Activated T-helper 17 cell treated with anti-CD3 and anti-CD28 coated beads, Interleukin-2, amount 50 U/mL, for 72 hours (primary cell): ENCODE results near the gene ROBO1. TPM values are rescaled to one million over a fixed set of nuclear protein-coding genes. Genes with fewer than 3 reads are reported as not detected.

ENCODE experiments used
- ATAC-seq: fragments of 150-1000 bp; cut with Tn5 transposase; replicated peaks from 2 replicates; pipeline ENCODE4 v1.10.0; 2021; ENCODE audit warnings: mild to moderate bottlenecking, moderate library complexity
- H3K27ac Mint-ChIP-seq: one replicate; pipeline ENCODE4 v1.8.0; 2022; ENCODE audit warnings: mixed read lengths
- H3K27me3 Mint-ChIP-seq: one replicate; pipeline ENCODE4 v1.8.0; 2022; ENCODE audit warnings: mixed read lengths
- H3K36me3 Mint-ChIP-seq: one replicate; pipeline ENCODE4 v1.8.0; 2022; ENCODE audit warnings: low read depth, mild to moderate bottlenecking, mixed read lengths
- H3K4me1 Mint-ChIP-seq: one replicate; pipeline ENCODE4 v1.8.0; 2022; ENCODE audit warnings: mixed read lengths
- H3K4me3 Mint-ChIP-seq: one replicate; pipeline ENCODE4 v1.8.0; 2022; ENCODE audit warnings: mild to moderate bottlenecking, mixed read lengths
- H3K9me3 Mint-ChIP-seq: one replicate; pipeline ENCODE4 v1.8.0; 2022; ENCODE audit warnings: mixed read lengths
- total RNA-seq, 2 donors: library from RNA; stranded (reverse); gene quantifications; one replicate each; pipeline ENCODE4 v1.2.3, GENCODE V29; 2022

ROBO1 gene
- total RNA-seq, 2 donors from 2014 or later = not detected

DNA sequence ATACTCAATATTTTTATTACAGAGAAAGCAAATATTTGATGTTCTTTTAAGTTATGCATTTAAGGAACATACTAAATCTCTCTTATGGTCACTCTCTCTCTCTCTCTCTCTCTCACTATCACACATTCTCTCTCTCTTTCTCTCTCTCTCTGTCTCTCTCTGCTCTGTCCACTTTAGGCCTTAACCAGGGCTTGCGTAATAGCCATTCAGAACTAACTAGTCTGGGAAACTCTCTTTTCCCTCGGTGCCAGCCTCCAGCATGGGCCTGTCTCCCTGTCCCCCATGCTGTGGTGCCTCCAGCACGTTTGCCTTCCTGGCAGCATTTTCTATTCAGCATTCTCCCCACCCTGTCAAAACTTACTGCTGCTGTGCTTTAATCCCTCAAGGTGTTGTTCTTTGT lies 389.7 kb downstream of the ROBO1 start:
- H3K4me3 Mint-ChIP-seq = no peak overlapping the region
- no peak overlapping the region for H3K27ac Mint-ChIP-seq
- no peak for ATAC-seq
- no peaks in the 10 kb centered on the region for H3K36me3 Mint-ChIP-seq
- H3K27me3 Mint-ChIP-seq = no peaks in the 10 kb centered on the region
- peaks cover 27% of the 10 kb centered on the region for H3K9me3 Mint-ChIP-seq
- no peaks in the 10 kb centered on the region for H3K4me1 Mint-ChIP-seq

DNA sequence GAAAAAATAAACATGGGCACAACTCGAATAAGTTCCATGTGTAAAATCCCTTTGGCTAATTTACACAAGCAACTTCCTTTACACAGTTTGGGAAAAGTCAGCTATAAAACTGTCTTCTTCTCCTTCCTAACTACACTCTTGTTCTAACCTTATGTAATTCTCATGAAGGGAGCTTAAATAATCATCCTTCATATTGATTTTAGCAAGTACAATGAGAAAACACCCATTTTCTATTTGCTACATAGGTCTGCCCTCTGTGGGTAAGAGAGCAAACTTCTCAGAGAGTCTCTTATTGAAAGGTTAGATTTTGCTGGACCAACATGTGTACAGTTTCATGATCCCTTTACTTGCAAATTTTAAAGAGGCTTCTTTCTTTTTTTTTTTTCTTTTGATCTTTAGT lies 398.5 kb downstream of the ROBO1 start:
- H3K9me3 Mint-ChIP-seq = peaks cover 23% of the 10 kb centered on the region
- H3K27ac Mint-ChIP-seq = no peak overlapping the region

DNA sequence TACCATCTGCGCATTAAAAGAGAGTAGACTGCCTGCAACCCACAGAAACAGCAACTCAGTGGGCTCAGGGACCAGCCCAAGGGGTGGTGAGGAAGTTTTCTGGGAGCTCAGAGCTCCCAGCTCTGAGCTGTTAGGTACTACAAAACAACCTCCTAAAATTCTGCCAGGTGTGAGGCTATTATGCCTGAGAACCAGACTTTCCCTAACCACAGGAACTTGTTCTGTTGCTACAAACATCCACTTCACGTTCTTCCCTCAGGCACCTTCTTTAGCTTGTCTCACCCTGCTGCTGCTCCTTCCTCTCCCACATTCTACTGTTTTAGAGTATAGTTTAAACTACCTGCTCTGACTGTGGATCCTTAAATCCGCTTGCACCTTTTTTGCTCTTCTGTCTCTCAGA lies 399.4 kb downstream of the ROBO1 start:
- no peak overlapping the region for H3K4me3 Mint-ChIP-seq
- no peak for ATAC-seq
- no peak overlapping the region for H3K27ac Mint-ChIP-seq
- H3K27me3 Mint-ChIP-seq = no peaks in the 10 kb centered on the region
- peaks cover 23% of the 10 kb centered on the region for H3K9me3 Mint-ChIP-seq
- no peaks in the 10 kb centered on the region for H3K4me1 Mint-ChIP-seq
- no peaks in the 10 kb centered on the region for H3K36me3 Mint-ChIP-seq

More for the DNA sequence above, 398.5 kb downstream of the ROBO1 start:
- Mint-ChIP-seq H3K36me3 (no peaks in the 10 kb centered on the region), H3K4me1 (no peaks in the 10 kb centered on the region), H3K4me3 (no peak overlapping the region), H3K27me3 (no peaks in the 10 kb centered on the region)
- ATAC-seq = no peak

DNA sequence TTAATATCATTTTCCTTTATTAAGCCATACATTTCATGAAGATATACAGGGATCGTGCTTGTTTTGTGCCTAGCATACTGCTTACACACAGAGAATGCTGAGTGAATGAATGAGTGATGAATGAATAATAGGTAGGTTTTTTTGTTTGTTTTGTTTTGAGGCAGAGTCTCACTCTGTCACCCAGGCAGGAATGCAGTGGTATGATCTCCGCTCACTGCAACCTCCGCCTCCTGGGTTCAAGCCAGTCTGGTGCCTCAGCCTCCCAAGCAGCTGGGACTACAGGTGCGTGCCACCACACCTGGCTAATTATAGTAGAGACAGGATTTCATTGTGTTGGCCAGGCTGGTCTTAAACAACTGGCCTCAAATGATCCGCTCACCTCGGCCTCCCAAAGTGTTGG lies 400.0 kb downstream of the ROBO1 start:
- H3K36me3 Mint-ChIP-seq = no peaks in the 10 kb centered on the region
- ATAC-seq = no peak
- H3K9me3 Mint-ChIP-seq = peaks cover 19% of the 10 kb centered on the region
- H3K4me3 Mint-ChIP-seq = no peak overlapping the region
- H3K27ac Mint-ChIP-seq = no peak overlapping the region
- no peaks in the 10 kb centered on the region for H3K27me3 Mint-ChIP-seq
- no peaks in the 10 kb centered on the region for H3K4me1 Mint-ChIP-seq

DNA sequence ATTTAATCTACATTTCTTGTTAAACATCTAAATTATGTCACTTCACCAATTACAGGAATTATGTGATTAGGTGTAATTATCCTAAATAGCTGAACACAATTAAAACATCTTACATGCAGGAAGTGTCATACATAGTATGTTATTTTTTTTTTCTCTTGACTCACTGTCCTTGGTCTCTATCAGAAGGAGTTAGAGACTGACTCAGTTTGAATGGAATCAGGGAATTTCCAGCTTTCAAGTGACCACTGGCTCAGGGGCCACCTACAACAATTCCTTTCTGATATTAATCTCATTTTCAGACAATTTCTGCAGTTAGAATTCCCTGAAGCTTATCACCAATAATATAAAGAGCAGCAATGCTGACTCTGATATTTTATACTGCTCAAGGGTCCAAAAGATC lies 400.7 kb downstream of the ROBO1 start:
- no peak for ATAC-seq
- Mint-ChIP-seq H3K36me3 (no peaks in the 10 kb centered on the region), H3K4me3 (no peak overlapping the region), H3K27me3 (no peaks in the 10 kb centered on the region), H3K4me1 (no peaks in the 10 kb centered on the region), H3K9me3 (peaks cover 15% of the 10 kb centered on the region), H3K27ac (no peak overlapping the region)

DNA sequence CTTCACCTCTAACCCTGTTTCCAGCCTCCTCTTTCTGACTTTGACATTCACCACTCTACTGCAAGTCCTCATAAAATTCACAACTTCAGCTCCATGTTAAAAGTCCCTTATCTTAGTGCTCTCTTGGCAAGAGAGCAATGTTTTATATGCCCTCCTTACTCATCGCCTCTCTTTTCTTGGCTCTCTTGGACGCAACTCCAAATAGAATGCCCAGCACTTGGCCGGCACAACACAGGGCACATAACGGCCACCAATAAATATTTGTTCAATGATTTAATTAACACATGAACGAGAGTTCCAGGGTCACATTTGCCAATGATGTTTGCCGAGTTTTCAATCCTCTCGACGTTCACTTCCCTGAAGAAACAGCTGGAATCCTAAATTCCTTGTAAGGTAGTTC lies 401.4 kb downstream of the ROBO1 start:
- ATAC-seq = no peak
- no peak overlapping the region for H3K27ac Mint-ChIP-seq
- H3K4me1 Mint-ChIP-seq = no peaks in the 10 kb centered on the region
- no peaks in the 10 kb centered on the region for H3K36me3 Mint-ChIP-seq
- no peak overlapping the region for H3K4me3 Mint-ChIP-seq
- H3K27me3 Mint-ChIP-seq = no peaks in the 10 kb centered on the region
- H3K9me3 Mint-ChIP-seq = peaks cover 15% of the 10 kb centered on the region

DNA sequence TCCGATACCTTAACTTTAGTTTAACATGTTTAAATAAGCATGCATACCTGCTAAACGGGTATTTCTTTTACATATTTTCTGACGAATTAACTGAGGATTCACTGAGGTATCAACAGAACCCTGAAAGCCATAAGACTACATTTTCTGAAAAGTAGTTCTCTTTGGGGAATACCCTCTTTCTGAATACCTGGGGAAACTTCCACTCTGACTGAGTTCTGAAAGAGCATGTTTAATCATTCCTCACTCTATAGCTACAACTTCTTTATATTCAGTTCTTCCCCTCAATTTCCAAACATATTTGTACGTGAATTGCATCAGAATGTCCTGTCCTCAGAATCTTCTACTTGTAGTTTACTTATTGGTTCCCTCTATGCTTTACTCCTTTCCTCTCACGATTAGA lies 403.0 kb downstream of the ROBO1 start:
- no peaks in the 10 kb centered on the region for H3K4me1 Mint-ChIP-seq
- no peak overlapping the region for H3K27ac Mint-ChIP-seq
- no peaks in the 10 kb centered on the region for H3K36me3 Mint-ChIP-seq
- H3K27me3 Mint-ChIP-seq = no peaks in the 10 kb centered on the region
- no peak for ATAC-seq
- H3K4me3 Mint-ChIP-seq = no peak overlapping the region
- H3K9me3 Mint-ChIP-seq = peaks cover 15% of the 10 kb centered on the region

DNA sequence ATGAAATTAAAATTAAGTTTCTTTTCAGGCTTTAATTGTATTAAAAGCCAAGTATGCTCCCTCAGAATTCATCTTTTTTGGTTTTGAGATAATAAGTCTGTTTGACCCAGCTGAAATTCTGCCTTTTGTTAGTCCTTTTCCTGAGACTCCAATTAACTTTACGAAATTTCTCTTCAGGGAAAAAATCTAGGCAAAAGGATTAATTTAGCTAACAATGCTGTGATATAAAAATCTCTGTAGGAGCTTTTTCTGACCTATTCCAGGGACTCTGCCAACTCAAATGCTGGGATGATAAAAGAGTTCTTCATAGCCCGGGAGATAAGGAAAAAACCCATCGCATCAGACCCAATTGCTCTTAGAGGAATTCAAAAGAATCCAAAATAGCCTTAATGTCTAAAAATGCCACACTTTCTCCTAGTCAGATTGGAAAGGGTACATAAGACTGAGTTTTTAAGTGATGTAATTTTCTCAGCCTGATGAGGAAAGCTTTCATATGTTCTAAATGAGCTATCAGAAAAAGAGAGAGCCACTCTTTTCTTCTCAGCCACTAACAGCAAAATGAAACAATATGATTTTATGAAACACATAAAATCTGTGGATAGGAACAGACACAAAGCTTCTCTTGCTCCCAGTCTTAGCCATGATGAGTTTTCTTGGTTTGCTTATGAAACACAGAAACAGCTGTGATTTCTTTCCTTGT lies 405.1 kb downstream of the ROBO1 start:
- peaks cover 13% of the 10 kb centered on the region for H3K9me3 Mint-ChIP-seq

DNA sequence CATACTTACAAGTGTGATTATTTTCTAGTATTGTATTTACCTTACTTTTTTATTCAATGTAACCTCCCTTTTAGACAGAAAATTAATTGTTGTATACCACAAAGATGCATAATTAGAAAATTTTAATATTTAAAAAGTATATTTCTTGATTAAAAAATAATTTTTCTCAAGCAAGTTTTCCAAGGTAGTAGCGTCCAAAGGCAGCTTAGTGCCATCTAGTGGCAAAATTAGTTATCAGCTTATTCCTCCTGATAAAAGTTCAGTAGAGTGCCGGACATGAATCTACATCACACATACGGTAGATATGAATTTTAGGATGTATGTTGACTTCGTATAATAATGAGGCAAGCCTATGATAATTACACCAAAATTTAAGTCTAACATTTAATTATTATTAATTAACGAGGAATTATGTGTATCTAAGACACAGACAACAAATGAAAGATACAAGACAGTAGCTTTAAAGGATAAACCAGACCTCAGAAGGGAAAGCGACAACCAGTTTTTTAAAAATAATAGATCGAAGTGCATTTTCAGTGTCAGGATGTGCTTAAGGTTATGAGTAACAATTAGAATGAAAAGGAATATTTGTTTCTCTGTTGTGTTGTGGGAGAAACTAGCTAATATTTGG lies 405.9 kb downstream of the ROBO1 start:
- no peak for ATAC-seq
- Mint-ChIP-seq H3K4me3 (no peak overlapping the region), H3K27ac (no peak overlapping the region)

More for the DNA sequence above, 405.1 kb downstream of the ROBO1 start:
- no peak overlapping the region for H3K4me3 Mint-ChIP-seq
- H3K36me3 Mint-ChIP-seq = no peaks in the 10 kb centered on the region
- ATAC-seq = no peak
- H3K27me3 Mint-ChIP-seq = no peaks in the 10 kb centered on the region
- no peak overlapping the region for H3K27ac Mint-ChIP-seq
- no peaks in the 10 kb centered on the region for H3K4me1 Mint-ChIP-seq

DNA sequence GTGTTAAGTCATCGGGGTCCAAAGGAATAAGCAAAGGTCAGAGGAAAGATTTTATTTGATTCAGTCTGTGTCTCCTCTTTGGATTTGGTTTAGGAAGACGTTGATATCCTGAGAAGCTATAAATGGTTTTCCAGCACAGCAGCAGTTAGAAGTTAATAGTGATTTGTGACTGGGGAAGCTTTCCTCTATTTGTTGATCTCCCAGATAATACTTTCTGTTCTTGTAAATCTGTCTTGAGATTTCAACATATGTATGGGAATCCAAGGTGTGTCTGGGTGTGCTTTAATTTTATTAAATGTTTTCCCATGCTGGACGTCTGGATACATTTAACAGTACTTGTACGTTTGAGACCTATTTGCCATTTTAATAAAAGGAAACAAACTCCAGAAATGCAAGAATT lies 409.5 kb downstream of the ROBO1 start:
- no peak for ATAC-seq
- peaks cover 6% of the 10 kb centered on the region for H3K9me3 Mint-ChIP-seq
- H3K36me3 Mint-ChIP-seq = no peaks in the 10 kb centered on the region
- no peak overlapping the region for H3K4me3 Mint-ChIP-seq
- H3K27ac Mint-ChIP-seq = no peak overlapping the region
- no peaks in the 10 kb centered on the region for H3K4me1 Mint-ChIP-seq
- no peaks in the 10 kb centered on the region for H3K27me3 Mint-ChIP-seq

More for the DNA sequence above, 405.9 kb downstream of the ROBO1 start:
- H3K27me3 Mint-ChIP-seq = no peaks in the 10 kb centered on the region
- H3K36me3 Mint-ChIP-seq = no peaks in the 10 kb centered on the region
- peaks cover 13% of the 10 kb centered on the region for H3K9me3 Mint-ChIP-seq
- H3K4me1 Mint-ChIP-seq = no peaks in the 10 kb centered on the region

DNA sequence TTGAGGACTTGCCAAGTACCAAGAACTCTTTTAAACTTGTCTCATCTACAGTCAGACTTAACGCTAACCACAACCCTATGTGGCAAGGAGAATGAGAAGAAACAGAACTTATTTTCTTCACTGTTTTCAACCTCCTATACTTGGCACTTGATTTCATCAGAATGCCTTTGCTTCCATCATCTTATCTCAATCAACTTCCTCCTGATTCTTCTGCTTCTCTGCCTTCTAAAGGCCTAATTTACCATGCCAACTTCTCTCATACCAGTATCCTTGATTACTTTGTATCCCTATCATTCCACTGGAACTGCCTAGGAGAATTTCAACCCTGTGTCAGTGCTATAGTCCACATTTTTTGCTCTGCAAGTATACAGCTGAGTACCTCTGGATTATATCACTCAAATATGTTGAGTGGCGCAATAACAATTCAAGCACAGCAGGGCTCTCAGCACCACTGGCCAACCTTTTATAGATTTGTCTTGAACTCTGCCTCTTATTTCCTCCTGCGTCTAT lies 413.6 kb downstream of the ROBO1 start:
- no peak for ATAC-seq
- Mint-ChIP-seq H3K9me3 (peaks cover 6% of the 10 kb centered on the region), H3K4me1 (no peaks in the 10 kb centered on the region), H3K27ac (no peak overlapping the region), H3K4me3 (no peak overlapping the region), H3K36me3 (no peaks in the 10 kb centered on the region), H3K27me3 (no peaks in the 10 kb centered on the region)

DNA sequence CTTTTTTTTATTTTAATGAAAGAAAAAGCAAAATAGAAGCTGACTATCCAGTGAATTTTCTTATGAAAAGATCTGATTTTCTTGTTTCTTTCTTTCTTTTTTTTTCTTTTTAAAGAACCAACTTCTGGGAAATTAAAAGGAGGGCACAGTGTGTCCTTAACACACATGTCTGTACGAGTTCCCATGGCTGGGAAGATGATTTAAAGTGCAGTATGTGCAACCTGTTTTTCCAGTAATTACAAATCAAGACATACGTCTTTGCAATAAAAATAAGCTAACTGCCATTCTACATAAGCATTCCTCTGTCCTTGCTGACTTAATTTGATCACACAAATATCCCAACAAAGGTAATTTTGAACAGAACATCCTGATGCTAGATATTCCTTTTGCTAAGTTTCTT lies 416.1 kb downstream of the ROBO1 start:
- ATAC-seq = no peak
- no peak overlapping the region for H3K27ac Mint-ChIP-seq
- no peaks in the 10 kb centered on the region for H3K36me3 Mint-ChIP-seq
- peaks cover 6% of the 10 kb centered on the region for H3K9me3 Mint-ChIP-seq
- no peaks in the 10 kb centered on the region for H3K4me1 Mint-ChIP-seq
- no peaks in the 10 kb centered on the region for H3K27me3 Mint-ChIP-seq
- H3K4me3 Mint-ChIP-seq = no peak overlapping the region

DNA sequence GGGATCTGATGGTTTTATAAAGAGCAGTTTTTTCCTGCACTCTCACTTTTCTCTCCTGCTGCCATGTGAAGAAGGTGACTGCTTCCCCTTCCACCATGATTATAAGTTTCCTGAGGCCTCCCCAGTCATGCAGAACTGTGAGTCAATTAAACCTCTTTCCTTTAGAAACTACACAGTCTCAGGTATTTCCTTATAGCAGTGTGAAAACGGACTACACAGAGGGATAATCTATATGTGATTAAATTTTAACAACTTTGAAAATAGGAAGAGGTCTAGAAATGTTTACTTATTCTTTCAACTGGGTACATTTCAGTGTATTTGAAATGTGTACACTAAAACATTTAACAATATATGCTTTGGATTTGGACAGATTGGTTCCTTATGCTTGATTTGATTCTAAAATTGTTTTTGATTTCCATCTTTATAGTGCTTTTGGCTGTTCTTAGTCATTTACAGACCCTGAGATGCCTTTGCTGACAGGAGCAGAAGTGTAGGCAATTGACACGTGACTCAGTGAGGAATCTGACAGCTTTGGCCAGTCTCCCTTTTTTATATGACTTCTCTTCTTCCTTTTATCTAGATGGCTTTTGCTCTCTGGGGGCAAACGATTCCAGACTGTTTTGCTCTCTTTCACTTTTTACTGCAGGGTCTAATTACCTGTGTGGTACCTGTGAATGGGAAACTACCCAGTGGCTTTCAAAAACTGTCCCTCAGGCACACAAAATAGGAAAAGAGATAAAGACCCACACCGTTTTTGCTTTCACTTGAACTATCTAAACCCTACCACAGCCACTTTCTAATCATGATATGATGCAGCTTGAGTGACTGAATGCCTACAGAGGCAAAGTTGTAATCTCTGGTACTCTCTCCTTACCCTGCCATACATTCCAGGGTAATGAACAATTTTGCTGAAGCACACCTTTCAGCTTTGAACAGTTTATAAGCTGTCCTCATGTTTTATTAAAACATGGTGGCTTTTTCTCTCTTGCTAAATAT lies 422.6 kb downstream of the ROBO1 start:
- ATAC-seq = no peak
- H3K9me3 Mint-ChIP-seq = peaks cover 7% of the 10 kb centered on the region
- no peak overlapping the region for H3K4me3 Mint-ChIP-seq
- H3K27ac Mint-ChIP-seq = no peak overlapping the region
- H3K27me3 Mint-ChIP-seq = no peaks in the 10 kb centered on the region
- H3K4me1 Mint-ChIP-seq = no peaks in the 10 kb centered on the region
- no peaks in the 10 kb centered on the region for H3K36me3 Mint-ChIP-seq

DNA sequence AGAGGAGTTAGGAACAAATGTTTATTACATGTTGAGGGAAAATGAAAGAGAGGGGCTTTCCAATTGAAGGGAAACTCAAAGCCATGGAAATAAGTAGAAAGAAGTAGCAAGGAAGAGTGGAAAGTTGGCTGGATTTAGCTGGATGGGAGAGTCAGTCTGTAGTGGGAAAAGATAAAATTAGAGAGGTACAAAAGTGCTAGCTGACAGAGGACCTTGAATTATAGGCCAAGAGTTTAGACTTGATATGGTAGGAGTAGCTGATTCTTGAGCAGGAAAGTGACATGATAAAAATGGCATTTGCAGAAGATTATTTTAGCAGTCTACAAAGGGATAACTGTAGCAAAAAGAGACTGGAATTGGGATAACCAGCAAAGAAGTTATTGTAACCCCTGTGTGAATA lies 425.8 kb downstream of the ROBO1 start:
- Mint-ChIP-seq H3K4me3 (no peak overlapping the region), H3K27ac (no peak overlapping the region), H3K9me3 (peaks cover 7% of the 10 kb centered on the region), H3K4me1 (no peaks in the 10 kb centered on the region), H3K27me3 (no peaks in the 10 kb centered on the region), H3K36me3 (no peaks in the 10 kb centered on the region)
- ATAC-seq = no peak
